ENCODE data around the gene TUSC2. TPM values are rescaled to one million over a fixed set of nuclear protein-coding genes. Genes with fewer than 3 reads are reported as not detected.
"Not testable (repeated sequence)": the region's sequence is repeated elsewhere in the genome, so short reads cannot be mapped to it uniquely, and the experiment has no call there.

Gene TUSC2
- total RNA-seq, 2 donors from 2014 or later, result 13.9 to 19.3 TPM

DNA sequence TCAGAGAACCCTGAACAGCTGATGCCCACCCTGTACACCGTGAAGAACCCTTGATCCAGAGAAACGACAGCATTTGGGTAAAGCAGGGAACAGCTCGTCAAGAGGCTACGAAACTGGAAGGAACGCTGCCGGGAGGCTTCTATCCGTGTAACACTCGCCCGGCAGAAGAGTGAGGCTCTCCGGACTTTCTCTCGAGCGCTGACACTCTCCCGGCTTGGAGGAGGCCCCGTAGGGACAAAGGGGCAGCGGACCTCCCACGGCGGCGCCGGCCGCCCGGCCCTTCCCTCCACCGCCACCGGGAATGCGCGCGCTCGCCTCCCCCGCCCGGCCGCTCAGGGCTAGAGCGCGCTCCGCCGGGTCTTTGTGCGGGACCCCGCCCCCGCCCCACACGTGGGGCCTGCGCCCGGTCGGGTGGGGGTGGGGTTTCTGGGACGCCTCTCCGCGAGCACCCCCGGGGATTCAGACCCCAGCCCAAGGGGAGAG is 7.1 kb downstream of the TUSC2 start:
- H3K4me1 Mint-ChIP-seq, result peaks cover 21% of the 10 kb centered on the region

DNA sequence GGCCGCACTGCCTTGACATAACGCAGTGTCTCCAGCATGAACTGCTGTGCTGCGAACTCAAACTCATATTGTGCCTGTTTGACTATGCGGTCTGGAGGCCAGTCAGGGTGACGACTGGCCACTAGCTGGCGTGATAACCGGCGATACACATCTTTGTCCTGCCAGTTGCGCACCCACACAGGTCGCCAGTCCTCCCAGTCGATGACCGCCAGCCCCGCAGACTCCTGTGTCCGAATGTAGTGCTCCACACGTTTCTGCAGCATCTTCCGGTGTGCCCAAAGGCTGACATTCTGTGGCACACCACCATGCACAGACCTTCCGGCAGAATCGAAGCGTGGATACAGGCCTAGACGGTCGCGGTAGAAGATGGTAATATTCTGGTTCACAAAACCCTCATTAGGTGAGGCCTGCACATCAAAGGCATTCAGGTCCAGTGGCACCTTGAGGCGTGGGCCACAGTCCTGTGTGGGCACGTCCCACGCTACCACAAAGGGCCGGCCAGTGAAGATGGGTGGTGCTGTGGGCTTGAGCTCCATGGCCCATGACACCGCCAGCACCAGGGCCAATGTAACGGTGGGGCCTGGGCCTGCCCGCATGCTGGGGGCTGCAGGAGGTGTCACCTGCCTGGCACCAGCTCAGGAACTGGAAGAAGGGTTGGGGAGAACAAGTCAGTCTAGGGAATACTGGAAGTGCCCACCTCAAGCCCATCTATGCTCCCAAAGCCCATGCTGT is 8.0 kb downstream of the TUSC2 start:
- Mint-ChIP-seq H3K27me3 (no peaks in the 10 kb centered on the region), H3K9me3 (no peaks in the 10 kb centered on the region), H3K4me1 (peaks cover 21% of the 10 kb centered on the region), H3K36me3 (ENCODE audit: low read depth) (peaks cover 6% of the 10 kb centered on the region), H3K27ac (peak overlapping the region; percentile 87), H3K4me3 (peak overlapping the region; percentile 88)
- no peak for ATAC-seq (replicated peaks)

More for the DNA sequence above, 7.1 kb downstream of the TUSC2 start:
- no peaks in the 10 kb centered on the region for H3K27me3 Mint-ChIP-seq
- no peaks in the 10 kb centered on the region for H3K9me3 Mint-ChIP-seq
- peak; percentile 61 for ATAC-seq (replicated peaks)
- peak overlapping the region; percentile 87 for H3K27ac Mint-ChIP-seq
- peaks cover 11% of the 10 kb centered on the region for H3K36me3 Mint-ChIP-seq (ENCODE audit: low read depth)
- H3K4me3 Mint-ChIP-seq, result peak overlapping the region; percentile 88

DNA sequence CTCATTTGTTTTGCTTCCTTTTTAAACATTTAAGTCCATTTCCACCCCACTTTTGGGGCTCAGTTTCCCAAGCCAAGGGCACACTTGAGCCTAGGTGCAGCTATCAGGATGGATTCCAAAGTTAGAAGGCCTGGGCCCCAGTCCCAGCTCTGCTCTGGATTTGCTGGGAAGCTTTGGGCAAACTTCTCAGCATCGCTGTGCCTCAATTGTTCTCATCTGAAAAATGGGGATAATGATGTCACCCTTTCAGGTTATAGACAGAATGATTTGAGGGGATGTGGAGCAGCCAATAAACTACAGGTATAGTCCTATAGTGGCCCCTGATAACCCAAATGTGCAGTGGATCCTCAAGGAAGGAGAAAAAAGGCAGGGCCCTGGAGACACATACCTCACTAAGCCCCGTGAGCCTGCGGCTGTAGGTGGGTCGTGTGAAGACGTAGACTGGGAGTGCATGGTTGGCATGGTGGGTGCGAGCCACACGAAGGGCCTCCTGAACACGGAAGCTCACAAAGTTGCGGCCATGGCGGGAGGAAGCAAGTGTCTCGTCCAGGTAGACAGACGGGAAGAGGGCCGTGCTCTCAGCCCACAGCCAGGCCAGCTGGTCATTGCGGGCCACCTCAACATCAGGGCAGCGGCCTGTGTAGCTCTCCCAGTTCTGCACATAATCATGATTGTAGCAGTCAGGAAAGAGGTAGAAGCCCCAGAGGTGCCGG is 8.7 kb downstream of the TUSC2 start:
- Mint-ChIP-seq H3K27ac (no peak overlapping the region), H3K4me3 (peak overlapping the region; percentile 88)

DNA sequence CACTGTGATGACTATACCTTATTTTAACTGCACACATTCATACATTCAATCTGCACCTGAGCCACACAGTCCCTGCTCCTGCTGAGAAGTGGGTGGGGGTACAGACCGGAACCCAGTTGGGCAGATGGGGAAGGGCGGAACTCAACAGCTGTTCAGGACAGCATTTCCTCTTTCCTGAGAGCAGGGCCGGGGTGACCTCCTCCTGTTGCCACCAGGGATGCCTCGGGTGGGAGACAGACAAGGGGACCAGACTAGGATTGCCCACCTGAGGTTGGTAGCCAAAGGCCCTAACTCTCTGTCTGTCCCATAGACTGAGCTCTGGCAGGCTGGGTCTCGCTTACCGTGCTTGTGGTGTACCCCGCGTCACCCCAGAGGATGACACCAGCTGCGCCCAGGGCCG is 9.4 kb downstream of the TUSC2 start:
- H3K9me3 Mint-ChIP-seq, result no peaks in the 10 kb centered on the region
- ATAC-seq (replicated peaks), result no peak
- no peaks in the 10 kb centered on the region for H3K36me3 Mint-ChIP-seq (ENCODE audit: low read depth)
- no peak overlapping the region for H3K27ac Mint-ChIP-seq
- H3K27me3 Mint-ChIP-seq, result no peaks in the 10 kb centered on the region
- H3K4me1 Mint-ChIP-seq, result peaks cover 21% of the 10 kb centered on the region
- peak overlapping the region; percentile 88 for H3K4me3 Mint-ChIP-seq

More for the DNA sequence above, 8.7 kb downstream of the TUSC2 start:
- no peaks in the 10 kb centered on the region for H3K36me3 Mint-ChIP-seq (ENCODE audit: low read depth)
- peaks cover 21% of the 10 kb centered on the region for H3K4me1 Mint-ChIP-seq
- H3K27me3 Mint-ChIP-seq, result no peaks in the 10 kb centered on the region
- no peaks in the 10 kb centered on the region for H3K9me3 Mint-ChIP-seq
- no peak for ATAC-seq (replicated peaks)

DNA sequence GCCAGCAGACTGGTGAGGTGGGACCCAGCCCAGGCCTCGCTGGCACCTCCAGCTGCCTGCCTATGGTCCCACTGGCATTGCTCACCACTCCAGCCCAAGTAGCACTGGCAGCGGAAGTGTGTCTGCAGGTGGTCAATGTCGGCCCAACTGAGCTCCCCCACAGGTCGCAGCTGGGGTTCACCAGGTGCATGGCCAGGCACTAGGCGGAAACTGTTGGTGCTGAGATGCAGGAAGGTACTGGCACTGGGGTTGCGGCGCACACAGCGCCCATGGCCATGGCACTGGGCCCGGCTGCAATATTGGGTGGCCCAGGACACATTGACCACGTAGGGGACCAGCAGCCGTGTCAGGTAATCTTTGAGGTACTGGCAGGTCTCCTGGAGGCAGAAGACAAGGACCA is 9.9 kb downstream of the TUSC2 start:
- peaks cover 21% of the 10 kb centered on the region for H3K4me1 Mint-ChIP-seq
- H3K36me3 Mint-ChIP-seq (ENCODE audit: low read depth), result no peaks in the 10 kb centered on the region
- H3K4me3 Mint-ChIP-seq, result no peak overlapping the region
- no peak for ATAC-seq (replicated peaks)
- H3K9me3 Mint-ChIP-seq, result no peaks in the 10 kb centered on the region
- no peak overlapping the region for H3K27ac Mint-ChIP-seq
- H3K27me3 Mint-ChIP-seq, result no peaks in the 10 kb centered on the region

DNA sequence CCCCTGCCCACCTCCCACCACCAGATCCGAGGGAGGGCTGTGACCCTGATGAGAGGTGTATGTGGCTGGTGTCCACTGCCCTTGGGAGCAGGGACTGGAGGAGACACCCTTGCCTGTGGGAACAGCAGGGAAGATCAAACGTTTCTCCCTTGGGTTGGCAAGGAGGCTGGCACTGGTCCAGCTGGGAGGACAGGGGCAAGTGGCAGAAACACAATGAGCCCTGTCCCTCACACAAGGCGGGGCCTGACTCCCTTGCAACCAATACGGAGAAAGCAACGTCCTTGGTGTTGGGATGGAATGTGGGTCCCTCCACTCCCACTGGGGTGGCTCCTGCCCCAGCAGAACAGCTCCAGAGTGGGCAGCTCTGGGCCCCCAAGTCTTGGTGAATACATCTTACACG is 10.7 kb downstream of the TUSC2 start:
- H3K36me3 Mint-ChIP-seq (ENCODE audit: low read depth), result no peaks in the 10 kb centered on the region
- H3K27me3 Mint-ChIP-seq, result no peaks in the 10 kb centered on the region
- peaks cover 21% of the 10 kb centered on the region for H3K4me1 Mint-ChIP-seq
- peak overlapping the region; percentile 71 for H3K4me3 Mint-ChIP-seq
- H3K27ac Mint-ChIP-seq, result peak overlapping the region; percentile 74
- no peaks in the 10 kb centered on the region for H3K9me3 Mint-ChIP-seq
- ATAC-seq (replicated peaks), result no peak

DNA sequence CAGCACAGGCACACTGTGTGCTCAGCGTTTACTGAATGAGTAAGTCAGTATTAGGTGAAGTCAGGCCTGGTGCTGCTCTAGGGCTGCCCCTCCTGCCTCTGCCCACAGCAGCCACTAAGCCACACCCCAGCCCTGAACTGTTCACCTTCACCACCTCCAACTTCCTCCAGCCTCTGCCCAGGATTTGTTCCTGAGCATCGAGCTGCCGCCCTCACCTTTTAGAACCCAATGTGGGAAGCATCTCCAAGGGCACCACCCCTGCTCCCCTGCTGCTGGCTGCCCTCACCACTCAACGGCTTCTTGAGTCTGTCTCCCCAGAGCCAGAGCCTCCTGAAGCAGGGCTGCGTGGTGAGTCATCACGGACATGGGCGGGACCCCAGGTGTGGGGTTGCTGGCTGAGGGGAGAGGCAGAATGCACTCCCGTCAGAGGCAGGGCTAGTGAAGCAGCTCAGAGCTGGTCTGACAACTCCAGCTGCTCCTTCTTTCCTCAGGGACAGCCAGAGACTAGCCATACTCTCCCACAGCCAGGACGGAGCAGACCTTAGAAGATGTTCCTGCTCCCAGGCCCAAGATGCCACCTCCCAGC is 11.3 kb downstream of the TUSC2 start:
- Mint-ChIP-seq H3K27me3 (no peaks in the 10 kb centered on the region), H3K4me3 (peak overlapping the region; percentile 71), H3K9me3 (no peaks in the 10 kb centered on the region), H3K36me3 (ENCODE audit: low read depth) (no peaks in the 10 kb centered on the region), H3K27ac (peak overlapping the region; percentile 74), H3K4me1 (peaks cover 21% of the 10 kb centered on the region)
- ATAC-seq (replicated peaks), result peak; percentile 80

DNA sequence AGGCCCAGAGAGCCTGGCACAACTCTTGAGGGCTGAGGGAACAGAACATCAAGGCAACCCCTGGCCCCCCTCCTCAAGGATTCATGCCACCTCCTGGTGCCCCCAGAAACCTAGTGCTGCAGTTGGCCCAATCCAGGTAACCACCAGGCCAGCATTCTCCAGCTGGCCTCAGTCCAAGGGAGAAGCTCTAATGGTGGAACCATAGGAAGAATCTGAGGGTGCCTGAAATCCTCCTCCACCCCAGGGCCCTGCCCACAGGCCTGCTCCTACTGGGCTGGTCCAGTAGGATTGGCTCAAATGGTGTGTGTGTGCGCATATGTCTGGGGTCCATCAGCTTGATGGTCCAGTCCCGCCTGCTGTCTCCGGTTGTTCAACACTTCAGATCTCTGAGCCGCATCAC is 13.2 kb downstream of the TUSC2 start:
- peaks cover 16% of the 10 kb centered on the region for H3K4me1 Mint-ChIP-seq
- no peak for ATAC-seq (replicated peaks)
- no peak overlapping the region for H3K4me3 Mint-ChIP-seq
- no peaks in the 10 kb centered on the region for H3K36me3 Mint-ChIP-seq (ENCODE audit: low read depth)
- H3K27ac Mint-ChIP-seq, result peak overlapping the region; percentile 47
- no peaks in the 10 kb centered on the region for H3K9me3 Mint-ChIP-seq
- H3K27me3 Mint-ChIP-seq, result no peaks in the 10 kb centered on the region

DNA sequence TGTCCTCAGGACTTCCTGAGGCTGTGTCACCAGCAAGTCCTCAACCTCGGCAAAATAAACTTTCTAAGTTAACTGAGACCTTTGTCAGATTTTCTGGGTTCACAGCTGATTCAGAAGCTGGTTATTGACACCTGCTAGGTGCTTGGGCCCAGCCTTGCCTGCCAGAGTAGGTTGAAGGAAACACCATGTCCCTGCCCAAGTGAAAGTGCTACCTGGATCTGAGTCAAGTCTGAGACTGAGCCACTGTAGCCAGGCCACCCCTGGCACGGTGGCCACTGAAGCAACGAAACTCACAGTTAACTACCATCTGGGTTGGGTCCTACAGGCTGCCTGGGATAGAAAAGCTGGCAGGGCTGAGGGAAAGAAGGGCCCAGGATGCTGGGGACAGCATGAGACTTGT is 13.7 kb downstream of the TUSC2 start:
- Mint-ChIP-seq H3K27me3 (no peaks in the 10 kb centered on the region), H3K36me3 (ENCODE audit: low read depth) (no peaks in the 10 kb centered on the region)

DNA sequence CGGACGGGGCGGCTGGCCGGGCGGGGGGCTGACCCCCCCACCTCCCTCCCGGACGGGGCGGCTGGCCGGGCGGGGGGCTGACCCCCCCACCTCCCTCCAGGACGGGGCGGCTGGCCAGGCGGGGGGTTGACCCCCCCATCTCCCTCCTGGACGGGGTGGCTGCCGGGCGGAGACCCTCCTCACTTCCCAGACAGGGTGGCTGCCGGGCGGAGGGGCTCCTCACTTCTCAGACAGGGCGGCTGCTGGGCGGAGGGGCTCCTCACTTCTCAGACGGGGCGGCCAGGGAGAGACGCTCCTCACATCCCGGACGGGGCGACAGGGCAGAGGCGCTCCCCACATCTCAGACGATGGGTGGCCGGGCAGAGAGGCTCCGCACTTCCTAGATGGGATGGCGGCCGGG is 16.0 kb downstream of the TUSC2 start:
- H3K4me3 Mint-ChIP-seq; H3K9me3 Mint-ChIP-seq; ATAC-seq (replicated peaks); H3K27me3 Mint-ChIP-seq; H3K36me3 Mint-ChIP-seq (ENCODE audit: low read depth); H3K27ac Mint-ChIP-seq; H3K4me1 Mint-ChIP-seq: not testable (repeated sequence)

More for the DNA sequence above, 13.7 kb downstream of the TUSC2 start:
- Mint-ChIP-seq H3K27ac (peak overlapping the region; percentile 41), H3K4me3 (no peak overlapping the region), H3K4me1 (peaks cover 13% of the 10 kb centered on the region), H3K9me3 (no peaks in the 10 kb centered on the region)
- ATAC-seq (replicated peaks), result no peak

DNA sequence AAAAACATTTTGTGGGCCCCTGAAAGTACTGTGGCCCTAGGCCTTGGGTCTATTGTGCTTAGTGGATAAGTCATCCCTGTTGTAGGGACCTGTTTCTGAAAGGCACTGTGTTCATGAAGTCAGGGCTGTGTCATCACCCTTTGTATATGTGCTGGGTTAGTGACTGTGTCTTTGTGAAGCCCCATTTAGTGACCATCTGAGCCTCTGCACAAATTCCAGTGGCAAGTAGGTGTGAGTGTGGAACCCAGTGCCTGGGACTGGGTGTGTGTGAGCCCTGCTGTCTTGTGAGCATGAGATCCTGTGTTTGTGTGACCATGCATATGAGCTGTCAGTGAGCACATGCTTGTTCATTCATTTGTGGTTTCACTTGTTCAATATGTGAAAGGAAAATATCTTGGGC is 23.4 kb downstream of the TUSC2 start:
- Mint-ChIP-seq H3K4me1 (peaks cover 8% of the 10 kb centered on the region), H3K9me3 (no peaks in the 10 kb centered on the region), H3K36me3 (ENCODE audit: low read depth) (no peaks in the 10 kb centered on the region), H3K27ac (no peak overlapping the region), H3K4me3 (no peak overlapping the region), H3K27me3 (no peaks in the 10 kb centered on the region)
- ATAC-seq (replicated peaks), result peak; percentile 66

DNA sequence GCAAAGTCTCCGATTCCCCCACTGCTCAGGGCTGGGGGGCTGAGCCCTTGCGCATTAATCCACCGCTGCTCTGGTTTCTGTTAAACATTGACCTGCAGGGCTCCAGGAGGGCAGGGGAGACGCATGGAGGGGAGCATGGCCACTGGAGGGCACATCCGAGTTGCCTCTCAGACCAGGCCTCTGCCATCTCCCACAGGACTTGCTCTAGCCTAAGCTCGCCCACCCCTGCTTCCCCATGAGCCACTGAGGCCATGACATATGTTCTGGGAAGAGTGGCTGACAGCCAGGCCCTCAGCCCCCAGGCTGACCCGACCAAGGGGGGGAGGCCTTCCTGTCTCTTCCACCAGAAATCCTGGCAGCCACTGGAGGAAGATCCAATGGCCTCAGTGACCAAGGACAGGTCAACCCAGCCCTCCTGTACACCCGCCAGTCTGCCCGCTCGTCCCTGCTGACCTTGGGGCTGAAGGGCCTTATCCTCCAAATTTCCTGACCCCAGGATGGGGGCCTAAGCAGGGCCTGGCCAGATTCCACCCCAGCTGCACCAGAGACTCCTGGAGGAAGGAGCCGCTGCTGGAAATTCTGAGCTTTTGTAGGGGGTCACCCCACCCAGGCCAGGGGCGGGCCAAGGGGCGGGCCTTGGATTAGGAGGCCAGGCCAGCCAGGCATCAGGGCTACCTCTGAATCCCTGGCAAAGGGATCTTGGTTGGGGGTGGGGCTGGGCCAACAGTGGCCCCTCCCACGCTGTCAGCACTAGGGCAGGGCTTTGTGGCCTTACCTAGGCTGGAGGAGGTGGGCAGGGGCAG is 24.8 kb downstream of the TUSC2 start, which contains the start of gene HYAL1:
HYAL1 (minus strand) TSS at position 562 of the 803 bp plus-strand sequence. CDS start 618 bp downstream, outside the sequence.
- Mint-ChIP-seq H3K4me3 (no peak within 1 kb of the TSS), H3K27me3 (no peaks in the 10 kb centered on the region), H3K4me1 (peaks cover 8% of the 10 kb centered on the region), H3K27ac (no peak within 1 kb of the TSS), H3K36me3 (ENCODE audit: low read depth) (no peaks in the 10 kb centered on the region), H3K9me3 (no peaks in the 10 kb centered on the region)
- ATAC-seq (replicated peaks), result no peak

DNA sequence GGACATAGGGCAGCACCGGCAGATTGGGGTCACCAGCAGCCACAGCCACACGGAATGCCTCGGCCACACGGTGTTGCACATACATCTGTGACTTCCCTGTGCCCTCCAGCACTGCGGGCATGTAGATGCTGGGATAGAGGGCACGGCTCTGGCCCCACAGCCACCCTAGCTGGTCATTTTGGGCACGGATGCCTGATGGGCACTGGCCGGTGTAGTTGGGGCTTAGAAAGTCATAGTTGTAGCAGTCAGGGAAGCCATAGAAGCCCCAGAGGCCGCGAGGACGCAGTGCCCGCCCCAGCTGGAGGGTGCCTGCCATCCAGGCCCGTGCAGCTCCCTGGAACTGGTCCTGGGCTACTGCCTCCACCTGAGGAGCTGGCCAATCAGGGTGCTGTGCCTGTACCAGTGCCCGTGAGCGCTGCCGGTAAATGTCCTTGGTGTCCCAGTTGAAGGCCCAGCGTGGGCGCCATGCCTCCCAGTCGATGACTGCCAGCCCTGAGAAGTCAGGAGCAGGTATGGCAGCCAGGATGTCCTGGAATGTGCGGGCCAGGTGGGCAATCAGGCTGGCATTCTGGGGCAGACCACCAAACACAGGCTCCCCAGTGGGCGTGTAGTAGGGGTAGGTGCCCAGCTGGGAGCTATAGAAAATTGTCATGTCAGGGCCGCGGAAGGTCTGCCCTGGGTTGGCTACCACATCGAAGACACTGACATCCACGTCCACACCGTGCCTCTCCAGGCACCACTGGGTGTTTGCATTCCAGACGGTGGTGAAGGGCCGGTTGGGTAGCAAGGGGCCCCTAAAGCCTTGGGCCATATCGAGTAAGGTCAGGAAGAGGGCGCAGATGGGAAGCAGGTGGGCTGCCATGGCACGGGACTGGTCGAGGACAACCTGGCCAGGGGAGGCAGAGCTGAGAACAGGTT is 25.7 kb downstream of the TUSC2 start:
- Mint-ChIP-seq H3K36me3 (ENCODE audit: low read depth) (no peaks in the 10 kb centered on the region), H3K4me1 (peaks cover 8% of the 10 kb centered on the region), H3K9me3 (no peaks in the 10 kb centered on the region), H3K27me3 (no peaks in the 10 kb centered on the region), H3K4me3 (no peak overlapping the region), H3K27ac (no peak overlapping the region)
- ATAC-seq (replicated peaks), result no peak

All from activated T-helper 17 cell treated with anti-CD3 and anti-CD28 coated beads, Interleukin-2, amount 50 U/mL, for 72 hours (primary cell).